IMR-90 (cell line): Measurements from ENCODE around the gene PIGU. TPM values are rescaled to one million over a fixed set of nuclear protein-coding genes. Genes with fewer than 3 reads are reported as not detected.

Experiments
- ATAC-seq: fragments of 200-7000 bp; cut with Tn5 transposase; 2 replicates; pipeline ENCODE4 v1.9.1; 2020; ENCODE audit warnings: low read depth, mild to moderate bottlenecking, moderate library complexity
- BruUV-seq: library from RNA; stranded (reverse); fragments of 400-500 nt; replicated peaks from 2 replicates; lab custom pipeline; 2021; lab: Mats Ljungman, UMichigan
- CTCF ChIA-PET: fragments of 300-600 bp; formaldehyde crosslinking; extraction: SDS; loops from one replicate; lab custom pipeline; 2021; ENCODE audit warnings: antibody characterized with exemption; lab: Yijun Ruan, JAX
- POLR2A ChIA-PET: fragments of 300-600 bp; sonication (Branson Sonifier 250); formaldehyde crosslinking; loops from one replicate; lab custom pipeline; 2022; ENCODE audit warnings: antibody characterized with exemption; ENCODE audit not compliant: unreplicated experiment; lab: Charles Lee
- DNase-seq: peaks from one replicate; pipeline ENCODE4 v3.0.0; 2013
- H2AFZ ChIP-seq: replicated peaks from 2 replicates; pipeline ENCODE3; 2013; ENCODE audit warnings: low read length, mild to moderate bottlenecking; ENCODE audit not compliant: poor library complexity
- H2AK5ac ChIP-seq: 2 replicates; pipeline ENCODE4 v1.6.1; 2013; ENCODE audit warnings: low read depth, low read length, inconsistent platforms
- H2AK9ac ChIP-seq: replicated peaks from 2 replicates; pipeline ENCODE3; 2013; ENCODE audit warnings: mild to moderate bottlenecking, low read depth, low read length, moderate library complexity; ENCODE audit not compliant: poor library complexity
- H2BK120ac ChIP-seq: 2 replicates; pipeline ENCODE4 v1.6.1; 2013; ENCODE audit warnings: low read depth, low read length, inconsistent platforms
- H2BK15ac ChIP-seq: 3 replicates; pipeline ENCODE4 v1.6.1; 2013; ENCODE audit warnings: low read depth, low read length, inconsistent platforms
- H2BK20ac ChIP-seq: 2 replicates; pipeline ENCODE4 v1.6.1; 2013; ENCODE audit warnings: low read depth, mild to moderate bottlenecking, inconsistent platforms, low read length, moderate library complexity
- H2BK5ac ChIP-seq: 2 replicates; pipeline ENCODE4 v1.6.1; 2013; ENCODE audit warnings: mild to moderate bottlenecking, low read depth, low read length, inconsistent platforms; ENCODE audit not compliant: poor library complexity, severe bottlenecking
- H3K14ac ChIP-seq: replicated peaks from 2 replicates; pipeline ENCODE4 v1.6.1; 2013; ENCODE audit warnings: low read depth, low read length, inconsistent platforms
- H3K18ac ChIP-seq: 2 replicates; pipeline ENCODE4 v1.6.1; 2013; ENCODE audit warnings: low read depth, low read length, control low read depth
- H3K23ac ChIP-seq: 2 replicates; pipeline ENCODE4 v1.6.1; 2013; ENCODE audit warnings: low read depth, low read length, inconsistent platforms
- H3K27ac ChIP-seq: 2 replicates; pipeline ENCODE4 v1.5.1; 2013; ENCODE audit warnings: mild to moderate bottlenecking, control low read depth, low read length; ENCODE audit not compliant: insufficient read depth
- H3K27me3 ChIP-seq: 2 replicates; pipeline ENCODE4 v1.6.1; 2013; ENCODE audit warnings: low read length; ENCODE audit not compliant: control insufficient read depth, insufficient read depth
- H3K36me3 ChIP-seq: 2 replicates; pipeline ENCODE4 v1.6.1; 2013; ENCODE audit warnings: low read length, mixed read lengths; ENCODE audit not compliant: control insufficient read depth, insufficient read depth
- H3K4ac ChIP-seq: 2 replicates; pipeline ENCODE4 v1.6.1; 2013; ENCODE audit warnings: low read depth, low read length, inconsistent platforms
- H3K4me1 ChIP-seq: 2 replicates; pipeline ENCODE4 v1.6.1; 2013; ENCODE audit warnings: low read length, mixed read lengths; ENCODE audit not compliant: control insufficient read depth, insufficient read depth
- H3K4me2 ChIP-seq: 2 replicates; pipeline ENCODE4 v1.6.1; 2013; ENCODE audit warnings: low read depth, mild to moderate bottlenecking, control low read depth, low read length, moderate library complexity
- H3K4me3 ChIP-seq: 2 replicates; pipeline ENCODE4 v1.5.1; 2013; ENCODE audit warnings: low read depth, mild to moderate bottlenecking, control low read depth, low read length, moderate library complexity; ENCODE audit not compliant: insufficient read depth
- H3K56ac ChIP-seq: 2 replicates; pipeline ENCODE4 v1.6.1; 2013; ENCODE audit warnings: low read length, inconsistent platforms; ENCODE audit not compliant: insufficient read depth; ENCODE audit errors: extremely low read depth
- H3K79me1 ChIP-seq, 2 experiments: 2 replicates each; pipeline ENCODE4 v1.6.1; 2013; ENCODE audit warnings: low read length in 2 of 2, inconsistent platforms in 1 of 2, low read depth in 1 of 2
- H3K9ac ChIP-seq: 2 replicates; pipeline ENCODE4 v1.6.1; 2013; ENCODE audit warnings: low read depth, low read length, control low read depth
- H3K9me1 ChIP-seq: 2 replicates; pipeline ENCODE4 v1.6.1; 2013; ENCODE audit warnings: low read length, inconsistent platforms; ENCODE audit not compliant: insufficient read depth
- H3K9me3 ChIP-seq: 2 replicates; pipeline ENCODE4 v1.6.1; 2013; ENCODE audit warnings: low read length; ENCODE audit not compliant: control insufficient read depth, insufficient read depth
- H4K20me1 ChIP-seq: 2 replicates; pipeline ENCODE4 v1.6.1; 2013; ENCODE audit warnings: low read length, inconsistent platforms; ENCODE audit not compliant: insufficient read depth
- H4K5ac ChIP-seq: 2 replicates; pipeline ENCODE4 v1.6.1; 2013; ENCODE audit warnings: mild to moderate bottlenecking, low read depth, low read length, control low read depth
- H4K8ac ChIP-seq, 2 experiments: 2 replicates each; pipeline ENCODE4 v1.6.1; 2013; ENCODE audit warnings: low read depth in 2 of 2, low read length in 2 of 2, control low read depth in 1 of 2, inconsistent platforms in 1 of 2
- H4K91ac ChIP-seq: 2 replicates; pipeline ENCODE4 v1.6.1; 2013; ENCODE audit warnings: low read depth, low read length, inconsistent platforms; ENCODE audit not compliant: insufficient read depth
- BHLHE40 ChIP-seq: fragments of 150-350 bp; IDR thresholded peaks from 2 replicates; pipeline ENCODE4 v1.6.1; 2016; ENCODE audit warnings: mild to moderate bottlenecking, low read depth, low read length
- CEBPB ChIP-seq: IDR thresholded peaks from 2 replicates; pipeline ENCODE4 v1.6.1; 2012; ENCODE audit warnings: low read depth, low read length, improper control_type of control experiment
- CHD1 ChIP-seq: IDR thresholded peaks from 2 replicates; pipeline ENCODE4 v1.6.1; 2012; ENCODE audit warnings: low read depth, low read length, improper control_type of control experiment
- FOS ChIP-seq: fragments of 150-350 bp; IDR thresholded peaks from 2 replicates; pipeline ENCODE4 v1.6.1; 2016; ENCODE audit warnings: low read depth, low read length
- MAFK ChIP-seq: IDR thresholded peaks from 2 replicates; pipeline ENCODE4 v1.6.1; 2012; ENCODE audit warnings: low read depth, low read length, improper control_type of control experiment
- MAZ ChIP-seq: IDR thresholded peaks from 2 replicates; pipeline ENCODE4 v1.6.1; 2012; ENCODE audit warnings: low read depth, mild to moderate bottlenecking, low read length, improper control_type of control experiment, moderate library complexity, borderline replicate concordance
- MXI1 ChIP-seq: IDR thresholded peaks from 2 replicates; pipeline ENCODE4 v1.6.1; 2012; ENCODE audit warnings: low read depth, mild to moderate bottlenecking, low read length, moderate library complexity, borderline replicate concordance
- NFE2L2 ChIP-seq: fragments of 150-350 bp; IDR thresholded peaks from 2 replicates; pipeline ENCODE4 v1.6.1; 2016; ENCODE audit warnings: low read depth, mild to moderate bottlenecking, low read length
- POLR2A ChIP-seq: IDR thresholded peaks from 2 replicates; pipeline ENCODE4 v1.6.1; 2012; ENCODE audit warnings: mild to moderate bottlenecking, low read depth, low read length
- RAD21 ChIP-seq: IDR thresholded peaks from 2 replicates; pipeline ENCODE4 v1.6.1; 2012; ENCODE audit warnings: low read length, improper control_type of control experiment
- RCOR1 ChIP-seq: IDR thresholded peaks from 2 replicates; pipeline ENCODE4 v1.6.1; 2012; ENCODE audit warnings: mild to moderate bottlenecking, low read length, improper control_type of control experiment; ENCODE audit not compliant: insufficient replicate concordance
- RFX5 ChIP-seq: IDR thresholded peaks from 2 replicates; pipeline ENCODE4 v1.8.0; 2012; ENCODE audit warnings: low read depth, mild to moderate bottlenecking, low read length, moderate library complexity
- SMC3 ChIP-seq: fragments of 150-350 bp; IDR thresholded peaks from 2 replicates; pipeline ENCODE4 v1.6.1; 2016; ENCODE audit warnings: low read depth, mild to moderate bottlenecking, antibody characterized with exemption, low read length, moderate library complexity
- WGBS, 2 experiments: methylation state at CpG; one replicate each; pipeline versions ENCODE4 v1.1.5 to v1.1.7; 2013; ENCODE audit warnings: missing lambda C conversion rate in 2 of 2; ENCODE audit not compliant: insufficient read length in 1 of 2; ENCODE audit errors: extremely low coverage in 2 of 2; 5-methylcytosine and 5-hydroxymethylcytosine counted together
- dilution Hi-C: fragments of 300-500 bp; cut with HindIII; formaldehyde crosslinking; loops from one replicate; pipeline ENCODE4 v1.14.3; 2018; ENCODE audit warnings: low sequenced_read_pairs; ENCODE audit not compliant: unreplicated experiment
- in situ Hi-C: fragments of 300-500 bp; cut with MboI; formaldehyde crosslinking; loops from 3 replicates; pipeline ENCODE4 v1.14.3; 2019; ENCODE audit warnings: low sequenced_read_pairs, inconsistent platforms, mixed read lengths
- intact Hi-C: fragments of 100-400 bp; cut with micrococcal nuclease; formaldehyde crosslinking; loops from 2 replicates; pipeline ENCODE4 v1.10.0; 2022
- polyA plus RNA-seq, 3 experiments: library from polyadenylated mRNA; depleted of rRNA; stranded (reverse); fragments of >200 nt; gene quantifications; 2 replicates each; pipeline ENCODE4 v1.2.3, GENCODE V29; 2012; ENCODE audit warnings: low replicate concordance in 1 of 3
- total RNA-seq: library from RNA; depleted of rRNA; stranded (reverse); fragments of >200 nt; gene quantifications from 2 replicates; pipeline ENCODE4 v1.2.3, GENCODE V29; 2012
- TF ChIP-seq, protein P1 (sequence below): fragments of 150-350 bp; IDR thresholded peaks from 2 replicates; pipeline ENCODE4 v1.6.1; 2016; ENCODE audit warnings: low read depth, mild to moderate bottlenecking, low read length, moderate library complexity, borderline replicate concordance
- TF ChIP-seq, protein P2 (sequence below): conservative IDR thresholded peaks from 2 replicates; pipeline ENCODE4 v1.5.1; 2012; ENCODE audit warnings: mild to moderate bottlenecking, low read depth, low read length, improper control_type of control experiment
- TF ChIP-seq, protein P3 (sequence below): fragments of 150-350 bp; IDR thresholded peaks from 2 replicates; pipeline ENCODE4 v1.6.1; 2017; ENCODE audit warnings: mild to moderate bottlenecking, antibody characterized with exemption, low read length, low read depth

The PIGU gene
- total and polyA plus RNA-seq, 2 of the 4 experiments (the other 2 are of a cell fraction): 11.1 to 31.1 TPM

- H3K4me1 ChIP-seq: peaks cover 4% of the 10 kb centered on the region
- no peak overlapping the region for H2BK20ac ChIP-seq
- H3K79me1 ChIP-seq: peaks cover 0 to 11% of the 10 kb centered on the region in 2 experiments; a peak in 1 of 4 replicates
- H2AFZ ChIP-seq: no peak overlapping the region
- intact Hi-C loops (no loop called here), dilution Hi-C loops (no loop called here), in situ Hi-C loops (no loop called here)
- no peak overlapping the region for H2BK120ac ChIP-seq
- no peak overlapping the region for H2AK5ac ChIP-seq
- no peaks in the 10 kb centered on the region for H4K20me1 ChIP-seq
- H4K8ac ChIP-seq: no peak overlapping the region
- no peak overlapping the region for H3K27ac ChIP-seq
- no peak overlapping the region for H3K4me2 ChIP-seq
- H2BK5ac ChIP-seq: no peak overlapping the region
- no peak overlapping the region for H2BK15ac ChIP-seq
- DNase-seq: no peak
- H3K4me3 ChIP-seq: no peak overlapping the region
- H3K4ac ChIP-seq: no peak overlapping the region
- ChIA-PET CTCF (no interaction called here), POLR2A (no interaction called here)
- H3K56ac ChIP-seq: no peak overlapping the region
- no CpG with 5 or more reads among the region's 1 CpG for WGBS, 2 experiments
- no peak overlapping the region for H2AK9ac ChIP-seq
- ATAC-seq: no peak
- no peak overlapping the region for H4K5ac ChIP-seq
- no peak overlapping the region for H3K14ac ChIP-seq
- no peaks in the 10 kb centered on the region for H3K27me3 ChIP-seq
- TF ChIP-seq BHLHE40 (no peak), RFX5 (no peak), SMC3 (no peak), RAD21 (no peak), NFE2L2 (no peak), MXI1 (no peak), CHD1 (no peak), CEBPB (no peak), FOS (no peak), POLR2A (no peak), MAFK (no peak), RCOR1 (no peak), MAZ (no peak)
- TF ChIP-seq, protein P1, sequence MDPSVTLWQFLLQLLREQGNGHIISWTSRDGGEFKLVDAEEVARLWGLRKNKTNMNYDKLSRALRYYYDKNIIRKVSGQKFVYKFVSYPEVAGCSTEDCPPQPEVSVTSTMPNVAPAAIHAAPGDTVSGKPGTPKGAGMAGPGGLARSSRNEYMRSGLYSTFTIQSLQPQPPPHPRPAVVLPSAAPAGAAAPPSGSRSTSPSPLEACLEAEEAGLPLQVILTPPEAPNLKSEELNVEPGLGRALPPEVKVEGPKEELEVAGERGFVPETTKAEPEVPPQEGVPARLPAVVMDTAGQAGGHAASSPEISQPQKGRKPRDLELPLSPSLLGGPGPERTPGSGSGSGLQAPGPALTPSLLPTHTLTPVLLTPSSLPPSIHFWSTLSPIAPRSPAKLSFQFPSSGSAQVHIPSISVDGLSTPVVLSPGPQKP: no peak
- TF ChIP-seq, protein P2, sequence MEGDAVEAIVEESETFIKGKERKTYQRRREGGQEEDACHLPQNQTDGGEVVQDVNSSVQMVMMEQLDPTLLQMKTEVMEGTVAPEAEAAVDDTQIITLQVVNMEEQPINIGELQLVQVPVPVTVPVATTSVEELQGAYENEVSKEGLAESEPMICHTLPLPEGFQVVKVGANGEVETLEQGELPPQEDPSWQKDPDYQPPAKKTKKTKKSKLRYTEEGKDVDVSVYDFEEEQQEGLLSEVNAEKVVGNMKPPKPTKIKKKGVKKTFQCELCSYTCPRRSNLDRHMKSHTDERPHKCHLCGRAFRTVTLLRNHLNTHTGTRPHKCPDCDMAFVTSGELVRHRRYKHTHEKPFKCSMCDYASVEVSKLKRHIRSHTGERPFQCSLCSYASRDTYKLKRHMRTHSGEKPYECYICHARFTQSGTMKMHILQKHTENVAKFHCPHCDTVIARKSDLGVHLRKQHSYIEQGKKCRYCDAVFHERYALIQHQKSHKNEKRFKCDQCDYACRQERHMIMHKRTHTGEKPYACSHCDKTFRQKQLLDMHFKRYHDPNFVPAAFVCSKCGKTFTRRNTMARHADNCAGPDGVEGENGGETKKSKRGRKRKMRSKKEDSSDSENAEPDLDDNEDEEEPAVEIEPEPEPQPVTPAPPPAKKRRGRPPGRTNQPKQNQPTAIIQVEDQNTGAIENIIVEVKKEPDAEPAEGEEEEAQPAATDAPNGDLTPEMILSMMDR: no peak
- TF ChIP-seq, protein P3, sequence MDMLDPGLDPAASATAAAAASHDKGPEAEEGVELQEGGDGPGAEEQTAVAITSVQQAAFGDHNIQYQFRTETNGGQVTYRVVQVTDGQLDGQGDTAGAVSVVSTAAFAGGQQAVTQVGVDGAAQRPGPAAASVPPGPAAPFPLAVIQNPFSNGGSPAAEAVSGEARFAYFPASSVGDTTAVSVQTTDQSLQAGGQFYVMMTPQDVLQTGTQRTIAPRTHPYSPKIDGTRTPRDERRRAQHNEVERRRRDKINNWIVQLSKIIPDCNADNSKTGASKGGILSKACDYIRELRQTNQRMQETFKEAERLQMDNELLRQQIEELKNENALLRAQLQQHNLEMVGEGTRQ: no peak
- no peak overlapping the region for H3K23ac ChIP-seq
- no peaks in the 10 kb centered on the region for H3K9me1 ChIP-seq
- no peaks in the 10 kb centered on the region for H3K36me3 ChIP-seq
- no peak overlapping the region for H3K9ac ChIP-seq
- H3K18ac ChIP-seq: no peak overlapping the region
- H3K9me3 ChIP-seq: no peaks in the 10 kb centered on the region
- BruUV-seq: no TSS peak
- H4K91ac ChIP-seq: no peak overlapping the region
Measured at GRCh38 chr20:34647737-34648136, 29.2 kb downstream of the PIGU start.
